ENCODE data around the gene PLA2G4D.

GRCh38 chr15:42143356-42143755 is 49.0 kb upstream of the PLA2G4D start:
- TF ChIP-seq POLR2AphosphoS5 (IDR thresholded peaks at IDR 0.05) (no peak), CTCF (IDR thresholded peaks at IDR 0.05) (no peak), POLR2A (IDR thresholded peaks at IDR 0.05) (no peak), EP300 (IDR thresholded peaks at IDR 0.05) (no peak)

Measured in suprapubic skin (tissue), 4 donors.